ENCODE results near the gene TNP1. TPM values are rescaled to one million over a fixed set of nuclear protein-coding genes. Genes with fewer than 3 reads are reported as not detected.

The TNP1 gene
- total RNA-seq = not detected
- polyA plus RNA-seq = not detected

GRCh38 chr2:216859944-216860343, at the start of gene TNP1:
Gene TNP1, minus strand, starts transcription at chr2:216860064. Its CDS starts 30 bp downstream, at chr2:216860034.
- H3K36me3 ChIP-seq = no peaks in the 10 kb centered on the region
- TF ChIP-seq POLR2A (IDR thresholded peaks at IDR 0.05) (no peak), CTCF (IDR thresholded peaks at IDR 0.05) (no peak), POLR2AphosphoS5 (IDR thresholded peaks at IDR 0.05) (no peak), EP300 (IDR thresholded peaks at IDR 0.05) (no peak)
- H3K27me3 ChIP-seq = no peaks in the 10 kb centered on the region
- H3K4me3 ChIP-seq = no peak within 1 kb of the TSS
- intact Hi-C loops (cut with DNase I) = no loop called here
- H3K9me3 ChIP-seq = no peaks in the 10 kb centered on the region
- no peak for DNase-seq
- H3K4me1 ChIP-seq = no peaks in the 10 kb centered on the region
- WGBS, 2 donors = 83 to 88% methylated on average over 6 of the region's 6 CpGs
- H3K27ac ChIP-seq = no peak within 1 kb of the TSS

GRCh38 chr2:216908300-216908699, 48.4 kb upstream of the TNP1 start:
- peaks cover 0 to 2% (median 0%) of the 10 kb centered on the region in 4 donors for H3K9me3 ChIP-seq
- H3K27ac ChIP-seq = no peak overlapping the region
- 82 to 89% methylated on average over 6 of the region's 6 CpGs for WGBS, 2 donors
- intact Hi-C loops (cut with DNase I) = no loop called here
- no peak overlapping the region for H3K4me3 ChIP-seq
- H3K27me3 ChIP-seq = no peaks in the 10 kb centered on the region
- TF ChIP-seq POLR2AphosphoS5 (IDR thresholded peaks at IDR 0.05) (no peak), EP300 (IDR thresholded peaks at IDR 0.05) (no peak), CTCF (IDR thresholded peaks at IDR 0.05) (no peak), POLR2A (IDR thresholded peaks at IDR 0.05) (no peak)
- no peak for DNase-seq
- H3K36me3 ChIP-seq = no peaks in the 10 kb centered on the region
- peaks cover 0 to 5% (median 0%) of the 10 kb centered on the region in 4 donors for H3K4me1 ChIP-seq

GRCh38 chr2:216905649-216906329, 45.9 kb upstream of the TNP1 start:
- peaks cover 0 to 5% (median 0%) of the 10 kb centered on the region in 4 donors for H3K4me1 ChIP-seq
- H3K4me3 ChIP-seq = no peak overlapping the region
- peaks cover 0 to 5% (median 1%) of the 10 kb centered on the region in 4 donors for H3K9me3 ChIP-seq
- intact Hi-C loops (cut with DNase I) = no loop called here
- TF ChIP-seq EP300 (IDR thresholded peaks at IDR 0.05) (no peak), CTCF (IDR thresholded peaks at IDR 0.05) (no peak), POLR2A (IDR thresholded peaks at IDR 0.05) (no peak), POLR2AphosphoS5 (IDR thresholded peaks at IDR 0.05) (no peak)
- H3K27me3 ChIP-seq = no peaks in the 10 kb centered on the region
- no peak for DNase-seq
- H3K36me3 ChIP-seq = no peaks in the 10 kb centered on the region
- WGBS, 2 donors = 72 to 85% methylated on average over 4 of the region's 4 CpGs
- no peak overlapping the region for H3K27ac ChIP-seq

- Histone ChIP-seq H3K27ac (no peak overlapping the region), H3K4me1 (peaks cover 0 to 5% (median 0%) of the 10 kb centered on the region in 4 donors), H3K9me3 (peaks cover 0 to 5% (median 1%) of the 10 kb centered on the region in 4 donors), H3K4me3 (no peak overlapping the region), H3K36me3 (no peaks in the 10 kb centered on the region), H3K27me3 (no peaks in the 10 kb centered on the region)
- DNase-seq = no peak
- TF ChIP-seq POLR2A (IDR thresholded peaks at IDR 0.05) = no peak
- TF ChIP-seq CTCF (IDR thresholded peaks at IDR 0.05) = no peak
- TF ChIP-seq POLR2AphosphoS5 (IDR thresholded peaks at IDR 0.05) = no peak
- TF ChIP-seq EP300 (IDR thresholded peaks at IDR 0.05) = no peak
- intact Hi-C loops (cut with DNase I) = no loop called here
- WGBS, 2 donors = 92 to 93% methylated on average over 1 of the region's 1 CpG
Measured at GRCh38 chr2:216904974-216905373, 45.1 kb upstream of the TNP1 start.
